Large intestine (tissue), 3 donors: ENCODE measurements around the gene ATP10A. TPM values are rescaled to one million over a fixed set of nuclear protein-coding genes. Genes with fewer than 3 reads are reported as not detected.
"Not testable (repeated sequence)": the region's sequence is repeated elsewhere in the genome, so short reads cannot be mapped to it uniquely, and the experiment has no call there.

Source experiments
- DNase-seq, 2 donors: peaks; one replicate each; pipeline versions ENCODE4 v3.0.0 to v3.0.0-alpha.2; 2013
- H3K27ac ChIP-seq: one replicate; pipeline ENCODE4 v1.5.1; 2013; ENCODE audit warnings: low read length
- H3K27me3 ChIP-seq: 2 replicates; pipeline ENCODE4 v1.6.1; 2013; ENCODE audit warnings: low read length; ENCODE audit not compliant: control insufficient read depth, insufficient read depth
- H3K36me3 ChIP-seq: 2 replicates; pipeline ENCODE4 v1.6.1; 2013; ENCODE audit warnings: low read length; ENCODE audit not compliant: control insufficient read depth, insufficient read depth
- H3K4me1 ChIP-seq: one replicate; pipeline ENCODE4 v1.6.1; 2013; ENCODE audit warnings: low read length; ENCODE audit not compliant: control insufficient read depth, insufficient read depth
- H3K4me3 ChIP-seq: one replicate; pipeline ENCODE4 v1.5.1; 2013; ENCODE audit warnings: low read length
- H3K9me3 ChIP-seq: one replicate; pipeline ENCODE4 v1.6.1; 2013; ENCODE audit warnings: mild to moderate bottlenecking, low read depth, low read length, moderate library complexity; ENCODE audit not compliant: control insufficient read depth
- WGBS: methylation state at CpG from one replicate; pipeline ENCODE4 v1.1.5; 2013; ENCODE audit warnings: low lambda C conversion rate; ENCODE audit not compliant: insufficient coverage; 5-methylcytosine and 5-hydroxymethylcytosine counted together
- polyA plus RNA-seq: library from polyadenylated mRNA; unstranded; fragments of 120-200 nt; gene quantifications from one replicate; pipeline ENCODE4 v1.2.1, GENCODE V29; 2013

ATP10A gene
- polyA plus RNA-seq, 1 donor, result 2.2 TPM

- 87% methylated on average over 3 of the region's 19 CpGs for WGBS
- DNase-seq, result no peak
- H3K4me3 ChIP-seq, result no peak overlapping the region
- H3K27me3 ChIP-seq, result no peaks in the 10 kb centered on the region
- no peaks in the 10 kb centered on the region for H3K9me3 ChIP-seq
- no peaks in the 10 kb centered on the region for H3K4me1 ChIP-seq
- H3K36me3 ChIP-seq, result no peaks in the 10 kb centered on the region
- no peak overlapping the region for H3K27ac ChIP-seq
These were observed 204.6 kb downstream of the ATP10A start for GRCh38 chr15:25658560-25658959.

DNA sequence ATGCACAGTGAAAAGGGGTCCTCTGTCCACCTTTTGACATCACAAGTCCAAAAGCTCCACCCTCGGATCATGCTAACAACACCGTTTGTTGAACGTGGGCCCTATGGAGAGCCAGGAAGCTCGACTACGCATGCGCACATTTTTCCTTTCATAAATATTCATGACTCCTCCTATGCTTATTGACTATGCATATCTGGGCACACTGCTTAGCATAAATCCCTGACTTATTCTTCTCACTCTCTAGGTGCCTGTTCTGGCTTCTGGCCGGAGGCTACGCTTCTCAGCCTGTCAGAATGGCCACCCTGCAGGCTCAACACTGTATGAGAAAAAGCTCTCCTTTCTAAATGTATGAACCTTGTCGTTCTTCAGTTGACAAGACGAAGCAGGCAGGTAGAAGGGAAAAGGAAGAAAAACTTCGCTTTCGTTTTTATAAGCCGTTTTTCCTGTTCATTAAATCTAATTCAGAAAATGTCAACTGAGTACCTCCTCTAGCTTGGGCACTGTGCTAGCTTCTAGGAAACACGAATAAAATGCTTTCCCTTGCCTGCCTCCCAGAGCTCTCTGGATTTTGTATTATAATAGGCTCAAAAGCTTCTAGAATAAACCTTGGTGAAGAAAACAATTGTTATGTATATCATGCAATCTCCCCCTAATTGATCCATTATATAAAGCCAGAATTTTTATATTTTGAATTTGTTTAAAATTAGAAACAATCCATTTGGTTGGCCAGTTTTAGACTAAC, 207.7 kb downstream of the ATP10A start:
- Histone ChIP-seq H3K4me3 (no peak overlapping the region), H3K9me3 (peaks cover 2% of the 10 kb centered on the region), H3K36me3 (no peaks in the 10 kb centered on the region), H3K4me1 (peaks cover 7% of the 10 kb centered on the region), H3K27me3 (no peaks in the 10 kb centered on the region), H3K27ac (no peak overlapping the region)
- no peak for DNase-seq
- WGBS, result 85% methylated on average over 5 of the region's 14 CpGs

DNA sequence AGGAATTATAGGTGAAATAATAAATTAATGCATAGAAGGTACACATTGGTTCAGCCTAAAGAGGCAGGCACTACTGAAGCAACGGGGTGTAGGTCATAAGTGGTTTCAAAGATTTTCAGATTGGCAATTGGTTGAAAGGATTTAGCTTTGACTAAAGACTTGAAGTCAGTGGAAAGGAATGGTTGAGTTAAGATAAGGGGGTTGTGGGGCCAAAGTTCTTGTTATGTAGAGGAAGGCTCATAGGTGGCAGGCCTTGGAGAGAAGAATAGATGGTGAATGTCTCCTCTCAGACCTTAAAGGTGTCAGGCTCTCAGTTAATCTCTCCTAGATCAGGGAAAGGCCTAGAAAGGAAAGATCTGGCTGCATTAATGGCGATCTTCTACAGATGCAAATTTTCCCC, 209.8 kb downstream of the ATP10A start:
- Histone ChIP-seq H3K36me3 (no peaks in the 10 kb centered on the region), H3K9me3 (peaks cover 2% of the 10 kb centered on the region), H3K4me3 (no peak overlapping the region), H3K27ac (no peak overlapping the region), H3K4me1 (peaks cover 7% of the 10 kb centered on the region), H3K27me3 (no peaks in the 10 kb centered on the region)
- peak; percentile 55 to 67 for DNase-seq
- no CpG with 5 or more reads among the region's 2 CpGs for WGBS

GRCh38 chr15:25652704-25653103, 210.4 kb downstream of the ATP10A start:
- peak; percentile 33 to 64 for DNase-seq
- WGBS, result 0% methylated on average over 1 of the region's 1 CpG

GRCh38 chr15:25649390-25649789, 213.7 kb downstream of the ATP10A start:
- no CpG with 5 or more reads among the region's 2 CpGs for WGBS
- H3K4me1 ChIP-seq, result peaks cover 7% of the 10 kb centered on the region
- no peak for DNase-seq
- no peaks in the 10 kb centered on the region for H3K36me3 ChIP-seq
- H3K9me3 ChIP-seq, result peaks cover 2% of the 10 kb centered on the region
- no peaks in the 10 kb centered on the region for H3K27me3 ChIP-seq
- H3K27ac ChIP-seq, result no peak overlapping the region
- H3K4me3 ChIP-seq, result no peak overlapping the region

More at GRCh38 chr15:25652704-25653103, 210.4 kb downstream of the ATP10A start:
- H3K27me3 ChIP-seq, result no peaks in the 10 kb centered on the region
- H3K4me3 ChIP-seq, result no peak overlapping the region
- H3K9me3 ChIP-seq, result peaks cover 2% of the 10 kb centered on the region
- peaks cover 7% of the 10 kb centered on the region for H3K4me1 ChIP-seq
- H3K27ac ChIP-seq, result no peak overlapping the region
- H3K36me3 ChIP-seq, result no peaks in the 10 kb centered on the region

GRCh38 chr15:25643120-25643519, 220.0 kb downstream of the ATP10A start:
- Histone ChIP-seq H3K4me3 (no peak overlapping the region), H3K27me3 (no peaks in the 10 kb centered on the region), H3K9me3 (no peaks in the 10 kb centered on the region), H3K27ac (no peak overlapping the region), H3K4me1 (peaks cover 18% of the 10 kb centered on the region), H3K36me3 (no peaks in the 10 kb centered on the region)
- WGBS, result 83% methylated on average over 2 of the region's 4 CpGs
- no peak for DNase-seq

GRCh38 chr15:25641762-25642161, 221.4 kb downstream of the ATP10A start:
- no peaks in the 10 kb centered on the region for H3K9me3 ChIP-seq
- H3K4me3 ChIP-seq, result no peak overlapping the region
- peaks cover 23% of the 10 kb centered on the region for H3K4me1 ChIP-seq
- H3K36me3 ChIP-seq, result no peaks in the 10 kb centered on the region
- H3K27me3 ChIP-seq, result no peaks in the 10 kb centered on the region
- peak overlapping the region; percentile 66 for H3K27ac ChIP-seq
- 0% methylated on average over 1 of the region's 6 CpGs for WGBS
- DNase-seq, result peak in 1 of 2 donors; percentile 51

DNA sequence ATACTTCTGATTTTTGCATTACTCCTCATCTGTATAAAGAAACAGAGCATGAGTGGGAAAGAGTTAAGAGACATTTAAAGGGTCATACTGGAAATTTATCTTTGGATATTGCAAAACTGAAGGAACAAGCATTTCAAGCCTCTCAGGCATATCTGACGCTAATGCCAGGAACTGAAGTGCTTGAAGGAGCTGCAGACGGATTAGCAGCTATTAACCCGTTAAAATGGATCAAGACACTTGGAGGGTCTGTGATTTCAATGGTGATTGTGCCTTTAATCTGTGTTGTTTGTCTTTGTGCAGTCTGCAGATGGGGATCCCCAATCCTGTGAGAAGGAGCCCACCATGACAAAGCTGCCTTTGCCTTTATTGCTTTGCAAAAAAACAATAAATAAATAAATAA, 221.8 kb downstream of the ATP10A start:
- Histone ChIP-seq H3K36me3 (no peaks in the 10 kb centered on the region), H3K9me3 (no peaks in the 10 kb centered on the region), H3K27ac (peak overlapping the region; percentile 66), H3K4me3 (no peak overlapping the region), H3K4me1 (peaks cover 23% of the 10 kb centered on the region), H3K27me3 (no peaks in the 10 kb centered on the region)
- DNase-seq, result peak in 1 of 2 donors; percentile 15
- WGBS, result no CpG with 5 or more reads among the region's 3 CpGs

DNA sequence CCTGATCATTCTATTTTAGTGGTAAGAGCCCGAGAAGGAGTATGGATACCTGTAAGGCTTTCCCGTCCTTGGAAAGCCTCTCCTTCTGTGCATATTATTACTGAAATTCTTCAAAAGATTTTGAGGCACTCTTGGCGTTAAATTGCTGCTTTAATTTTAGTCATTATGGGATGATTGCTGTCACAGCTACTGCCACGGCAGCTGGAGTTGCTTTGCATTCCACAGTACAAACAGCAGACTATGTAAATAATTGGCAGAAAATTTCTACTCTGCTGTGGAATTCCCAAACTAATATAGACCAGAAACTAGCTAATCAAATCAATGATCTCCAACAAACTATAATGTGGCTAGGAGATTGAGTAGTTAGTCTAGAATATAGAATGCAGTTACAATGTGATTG, 222.2 kb downstream of the ATP10A start:
- H3K4me1 ChIP-seq, result peaks cover 23% of the 10 kb centered on the region
- WGBS, result no CpG with 5 or more reads among the region's 4 CpGs
- not testable (repeated sequence) for H3K4me3 ChIP-seq, H3K9me3 ChIP-seq, H3K36me3 ChIP-seq, H3K27me3 ChIP-seq, DNase-seq
- H3K27ac ChIP-seq, result peak overlapping the region; percentile 66

DNA sequence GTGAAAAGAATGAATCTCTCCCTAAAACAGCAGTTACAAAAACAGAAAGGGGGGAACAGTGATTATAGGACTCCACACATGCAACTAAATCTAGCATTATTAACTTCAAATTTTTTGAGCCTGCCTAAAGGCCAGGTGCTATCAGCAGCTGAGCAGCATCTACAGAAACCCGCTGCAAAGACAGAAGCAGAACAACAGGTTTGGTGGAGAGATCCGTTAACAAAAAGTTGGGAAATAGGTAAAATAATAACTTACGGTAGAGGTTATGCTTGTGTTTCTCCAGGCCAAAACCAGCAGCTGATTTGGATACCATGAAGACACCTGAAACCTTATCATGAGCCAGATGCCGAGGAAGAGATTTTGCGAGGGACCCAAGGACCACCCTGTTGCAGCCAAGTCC, 222.7 kb downstream of the ATP10A start:
- DNase-seq, result no peak
- H3K9me3 ChIP-seq, result no peaks in the 10 kb centered on the region
- no peak overlapping the region for H3K27ac ChIP-seq
- 100% methylated on average over 1 of the region's 5 CpGs for WGBS
- peaks cover 29% of the 10 kb centered on the region for H3K4me1 ChIP-seq
- no peaks in the 10 kb centered on the region for H3K36me3 ChIP-seq
- no peaks in the 10 kb centered on the region for H3K27me3 ChIP-seq
- no peak overlapping the region for H3K4me3 ChIP-seq

- peak overlapping the region; percentile 93 for H3K27ac ChIP-seq
These were observed 226.6 kb downstream of the ATP10A start for GRCh38 chr15:25636486-25636885.

More at GRCh38 chr15:25636486-25636885, 226.6 kb downstream of the ATP10A start:
- Histone ChIP-seq H3K4me1 (peaks cover 37% of the 10 kb centered on the region), H3K4me3 (peak overlapping the region; percentile 27)
- H3K36me3 ChIP-seq, H3K27me3 ChIP-seq, H3K9me3 ChIP-seq: not testable (repeated sequence)
- peak; percentile 80 to 94 for DNase-seq
- WGBS, result 37% methylated on average over 2 of the region's 9 CpGs
